K562 (cell line): ENCODE measurements around the gene PPP1R12B. TPM values are rescaled to one million over a fixed set of nuclear protein-coding genes. Genes with fewer than 3 reads are reported as not detected.

Experiments
- ATAC-seq: fragments of 200-7000 bp; cut with Tn5 transposase; 3 replicates; pipeline ENCODE4 v1.9.1; 2020; ENCODE audit warnings: moderate library complexity
- BruUV-seq: library from RNA; stranded (reverse); fragments of 400-500 nt; replicated peaks from 2 replicates; lab custom pipeline; 2021; lab: Mats Ljungman, UMichigan
- CTCF ChIA-PET: fragments of 300-600 bp; formaldehyde crosslinking; extraction: SDS; loops from one replicate; lab custom pipeline; 2021; ENCODE audit warnings: low intra/inter-chr PET ratio; lab: Yijun Ruan, JAX
- POLR2A ChIA-PET: fragments of 300-600, 350-650 bp; sonication (Branson Sonifier 250); formaldehyde crosslinking; extraction: SDS; loops from one replicate; lab custom pipeline; 2021; ENCODE audit warnings: antibody characterized with exemption, inconsistent platforms; lab: Yijun Ruan, JAX
- DNase-seq, 4 experiments: peaks; one replicate each; pipeline versions ENCODE4 v3.0.0 to v3.0.0-alpha.2; 2011 to 2018; ENCODE audit warnings: low spot score in 3 of 4, mixed read lengths in 3 of 4; ENCODE audit errors: extremely low read depth in 1 of 4
- FAIRE-seq: peaks from 2 replicates; lab custom pipeline; 2011; peaks lifted over from hg19 to GRCh38; lab: Jason Lieb, UNC
- H2AFZ ChIP-seq: 2 replicates; pipeline ENCODE4 v1.6.0; 2011; ENCODE audit warnings: low read depth, low read length, control low read depth, inconsistent platforms
- H3K27ac ChIP-seq: fragments of 200-600 bp; 3 replicates; pipeline ENCODE4 v1.8.0; 2011; ENCODE audit warnings: low read depth, mild to moderate bottlenecking, control low read depth, inconsistent platforms, low read length, moderate library complexity, mixed read lengths; ENCODE audit errors: extremely low read depth
- H3K27me3 ChIP-seq, 2 experiments: fragments of 300-600 bp in 1 of 2; 2 replicates in 1 of 2; 3 replicates in 1 of 2; pipeline versions ENCODE4 v1.6.0 to v1.8.0; 2011; ENCODE audit warnings: inconsistent platforms in 2 of 2, low read length in 2 of 2, mild to moderate bottlenecking in 1 of 2, mixed read lengths in 1 of 2, moderate library complexity in 1 of 2; ENCODE audit not compliant: control insufficient read depth in 2 of 2, insufficient read depth in 2 of 2
- H3K36me3 ChIP-seq: fragments of 300-600 bp; 3 replicates; pipeline ENCODE4 v1.8.0; 2011; ENCODE audit warnings: mild to moderate bottlenecking, low read length, inconsistent platforms; ENCODE audit not compliant: control insufficient read depth, insufficient read depth
- H3K4me1 ChIP-seq, 2 experiments: fragments of 200-600 bp in 1 of 2; replicated peaks in 1 of 2; 2 replicates in 1 of 2; 3 replicates in 1 of 2; pipeline versions ENCODE4 v1.5.1 to v1.8.0; 2011; ENCODE audit warnings: inconsistent platforms in 2 of 2, low read length in 2 of 2, mild to moderate bottlenecking in 1 of 2, mixed read lengths in 1 of 2, moderate library complexity in 1 of 2; ENCODE audit not compliant: control insufficient read depth in 2 of 2, insufficient read depth in 2 of 2
- H3K4me2 ChIP-seq: 2 replicates; pipeline ENCODE4 v1.6.1; 2011; ENCODE audit warnings: low read length, control low read depth, inconsistent platforms, mixed read lengths; ENCODE audit not compliant: insufficient read depth
- H3K4me3 ChIP-seq: fragments of 200-600 bp; sonication (generic), shearing (Covaris generic); 2 replicates; pipeline ENCODE4 v1.5.1; 2016; ENCODE audit warnings: control low read depth, inconsistent platforms
- H3K79me2 ChIP-seq: fragments of 200-600 bp; 3 replicates; pipeline ENCODE4 v1.8.0; 2011; ENCODE audit warnings: low read length, inconsistent platforms; ENCODE audit not compliant: control insufficient read depth, insufficient read depth
- H3K9ac ChIP-seq, 2 experiments: 2 replicates each; pipeline versions ENCODE4 v1.6.0 to v1.6.1; 2011; ENCODE audit warnings: low read depth in 2 of 2, low read length in 2 of 2, control low read depth in 1 of 2, inconsistent platforms in 1 of 2, mild to moderate bottlenecking in 1 of 2, mixed read lengths in 1 of 2; ENCODE audit not compliant: insufficient read depth in 1 of 2
- H3K9me1 ChIP-seq: one replicate; pipeline ENCODE4 v1.6.0; 2011; ENCODE audit warnings: inconsistent platforms, mild to moderate bottlenecking, low read length, moderate library complexity; ENCODE audit not compliant: control insufficient read depth, insufficient read depth
- H3K9me3 ChIP-seq: replicated peaks from 2 replicates; pipeline ENCODE4 v1.5.1; 2011; ENCODE audit warnings: low read depth, low read length, inconsistent platforms; ENCODE audit not compliant: control insufficient read depth, insufficient read depth
- H4K20me1 ChIP-seq: replicated peaks from 2 replicates; pipeline ENCODE4 v1.6.1; 2011; ENCODE audit warnings: low read length, inconsistent platforms, mixed read lengths; ENCODE audit not compliant: control insufficient read depth, insufficient read depth
- ARID1B ChIP-seq: fragments of 450-650 bp; IDR thresholded peaks from 2 replicates; pipeline ENCODE4 v1.6.1; 2016; ENCODE audit warnings: antibody characterized with exemption, mild to moderate bottlenecking, inconsistent platforms
- ATF3 ChIP-seq, 2 experiments: fragments of 450-650 bp in 1 of 2; sonication (generic) in 1 of 2; formaldehyde crosslinking in 1 of 2; IDR thresholded peaks in 1 of 2; conservative IDR thresholded peaks in 1 of 2; 2 replicates each; pipeline versions ENCODE4 v1.6.1 to v1.8.1; 2016 to 2023; ENCODE audit warnings: mild to moderate bottlenecking in 2 of 2, moderate library complexity in 2 of 2, inconsistent platforms in 1 of 2, missing genetic modification reagents in 1 of 2
- IRF1 ChIP-seq: sonication (generic); formaldehyde crosslinking; IDR thresholded peaks from 2 replicates; pipeline ENCODE4 v1.8.0; 2022; ENCODE audit warnings: missing genetic modification reagents, mild to moderate bottlenecking, borderline replicate concordance
- NR2F6 ChIP-seq: fragments of 450-650 bp; formaldehyde crosslinking; IDR thresholded peaks from 2 replicates; pipeline ENCODE4 v1.4.0; 2020; ENCODE audit warnings: mild to moderate bottlenecking
- NR3C1 ChIP-seq: sonication (generic); formaldehyde crosslinking; IDR thresholded peaks from 2 replicates; pipeline ENCODE4 v1.8.1; 2022; ENCODE audit warnings: missing genetic modification reagents
- POLR2H ChIP-seq: IDR thresholded peaks from 2 replicates; pipeline ENCODE4 v1.6.1; 2016; ENCODE audit warnings: missing genetic modification characterization, low read depth, mild to moderate bottlenecking, control low read depth, missing compliant biosample characterization, moderate library complexity
- PRDM10 ChIP-seq: fragments of 450-650 bp; IDR thresholded peaks from 2 replicates; pipeline ENCODE4 v1.6.1; 2018; ENCODE audit not compliant: partially characterized antibody
- TCF7L2 ChIP-seq: fragments of 150-350 bp; IDR thresholded peaks from 2 replicates; pipeline ENCODE4 v1.6.1; 2016; ENCODE audit warnings: low read depth, mild to moderate bottlenecking, low read length, moderate library complexity
- YY1 ChIP-seq, 3 experiments: IDR thresholded peaks; 2 replicates each; pipeline ENCODE4 v1.6.1; 2011; ENCODE audit warnings: low read length in 2 of 3, mild to moderate bottlenecking in 2 of 3, moderate library complexity in 2 of 3, borderline replicate concordance in 1 of 3, control low read depth in 1 of 3, low read depth in 1 of 3; ENCODE audit not compliant: insufficient read depth in 3 of 3, insufficient replicate concordance in 2 of 3, control insufficient read depth in 1 of 3, insufficient read length in 1 of 3; ENCODE audit errors: extremely low read depth in 1 of 3
- ZNF609 ChIP-seq: sonication (generic); formaldehyde crosslinking; IDR thresholded peaks from 2 replicates; pipeline ENCODE4 v1.8.1; 2023; ENCODE audit warnings: missing genetic modification reagents, mild to moderate bottlenecking, borderline replicate concordance
- WGBS: fragments of 100-300 bp; shearing (Covaris generic); methylation state at CpG from one replicate; pipeline ENCODE4 v1.1.6; 2016; ENCODE audit warnings: low coverage, mixed read lengths; ENCODE audit not compliant: insufficient coverage; ENCODE audit errors: missing lambda C conversion rate; 5-methylcytosine and 5-hydroxymethylcytosine counted together
- in situ Hi-C: fragments of 300-500 bp; cut with MboI; formaldehyde crosslinking; loops from 4 replicates; pipeline ENCODE4 v1.15.0; 2018; ENCODE audit warnings: inconsistent platforms, mixed read lengths
- intact Hi-C: fragments of 100-400 bp; cut with micrococcal nuclease; formaldehyde crosslinking; loops from 2 replicates; pipeline ENCODE4 v1.14.2; 2022
- polyA plus RNA-seq, 8 experiments: library from polyadenylated mRNA; depleted of rRNA in 4 of 8; stranded (reverse) in 5 of 8; unstranded in 3 of 8; fragments of >200 nt; fragmentation: Nextera tagmentation in 2 of 8; fragmentation: Illumina TruSeq in 1 of 8; extraction: Ambion mirVana in 2 of 8; extraction: Trizol in 1 of 8; gene quantifications; 2 replicates each; pipeline versions ENCODE4 v1.2.1 to v1.2.3, GENCODE V29; 2011 to 2014; ENCODE audit warnings: inconsistent platforms in 1 of 8, missing spikeins in 1 of 8
- total RNA-seq, 7 experiments: library from RNA; depleted of rRNA in 6 of 7; stranded (reverse); fragments of >200 nt in 6 of 7; fragmentation: Illumina TruSeq in 2 of 7; extraction: Trizol in 2 of 7; gene quantifications; 2 replicates each; pipeline versions ENCODE4 v1.2.1 to v1.2.3, GENCODE V29; 2011 to 2021; ENCODE audit warnings: low replicate concordance in 1 of 7

PPP1R12B gene
- total and polyA plus RNA-seq, 9 of the 15 experiments (the other 6 are each of a cell fraction or from before 2014, with no cell fraction given): 0.73 to 16.9 (median 13.6) TPM

GRCh38 chr1:202367271-202367670 is 18.8 kb downstream of the PPP1R12B start:
- ATAC-seq (peak; percentile 40; the same call in 1 of the 3 replicates), DNase-seq (no peak), FAIRE-seq (no peak)
- no peak overlapping the region for H3K4me3 ChIP-seq
- BruUV-seq: no TSS peak
- 14% methylated on average over 1 of the region's 1 CpG for WGBS
- no peaks in the 10 kb centered on the region for H3K36me3 ChIP-seq
- H3K4me1 ChIP-seq: no peaks in the 10 kb centered on the region
- no peak overlapping the region for H3K9ac ChIP-seq
- H3K27me3 ChIP-seq: no peaks in the 10 kb centered on the region
- H3K9me3 ChIP-seq: no peaks in the 10 kb centered on the region
- in situ Hi-C loops: no loop called here
- H3K9me1 ChIP-seq: no peaks in the 10 kb centered on the region
- H4K20me1 ChIP-seq: no peaks in the 10 kb centered on the region
- H2AFZ ChIP-seq: no peak overlapping the region
- no peak overlapping the region for H3K27ac ChIP-seq
- CTCF ChIA-PET: no interaction called here
- H3K79me2 ChIP-seq: peaks cover 16% of the 10 kb centered on the region
- no peak overlapping the region for H3K4me2 ChIP-seq
- intact Hi-C loops: no loop called here
- POLR2A ChIA-PET: interaction anchor here (0.9 kb wide), 1 partner anchor 18 kb away, joined by 4 read pairs; the partner anchor contains the start of gene PPP1R12B
- TF ChIP-seq PRDM10 (no peak), ARID1B (no peak), TCF7L2 (no peak), IRF1 (CRISPR knock-in tag) (no peak), NR3C1 (CRISPR knock-in tag) (no peak), ATF3 (IDR thresholded peaks at IDR 0.05) (no peak), ATF3 (CRISPR knock-in tag; conservative IDR thresholded peaks at IDR 0.05) (no peak), NR2F6 (CRISPR knock-in tag) (no peak), YY1 (IDR thresholded peaks at IDR 0.05; ENCODE audit: borderline replicate concordance in 1 of 3, control insufficient read depth in 1 of 3, extremely low read depth in 1 of 3, insufficient read depth in 3 of 3, insufficient read length in 1 of 3, insufficient replicate concordance in 2 of 3, low read depth in 1 of 3, low read length in 2 of 3) (no peak), ZNF609 (no peak), POLR2H (tag) (no peak)
